HepG2 (cell line): ENCODE measurements around the gene MECR. TPM values are rescaled to one million over a fixed set of nuclear protein-coding genes. Genes with fewer than 3 reads are reported as not detected.

Experiments
- AHR ChIP-seq: IDR thresholded peaks from 2 replicates; pipeline ENCODE4 v1.6.1; 2018; ENCODE audit warnings: missing genetic modification reagents, missing compliant biosample characterization
- CHD2 ChIP-seq: IDR thresholded peaks from 2 replicates; pipeline ENCODE4 v1.6.1; 2011; ENCODE audit warnings: low read depth, low read length, improper control_type of control experiment
- HES4 ChIP-seq: sonication (generic); formaldehyde crosslinking; IDR thresholded peaks from 2 replicates; pipeline ENCODE4 v1.9.0; 2021; ENCODE audit warnings: mild to moderate bottlenecking, missing genetic modification reagents, borderline replicate concordance
- HMG20B ChIP-seq: conservative IDR thresholded peaks from 2 replicates; pipeline ENCODE4 v1.6.1; 2016; ENCODE audit warnings: missing genetic modification reagents, missing compliant biosample characterization
- SP2 ChIP-seq: sonication (generic); formaldehyde crosslinking; IDR thresholded peaks from 2 replicates; pipeline ENCODE4 v1.5.1; 2020; ENCODE audit warnings: mild to moderate bottlenecking, missing genetic modification reagents
- SSRP1 ChIP-seq: IDR thresholded peaks from 2 replicates; pipeline ENCODE4 v1.6.1; 2016; ENCODE audit warnings: control low read depth
- ZNF333 ChIP-seq: sonication (generic); formaldehyde crosslinking; IDR thresholded peaks from 2 replicates; pipeline ENCODE4 v1.4.0; 2020; ENCODE audit warnings: mild to moderate bottlenecking, missing genetic modification reagents, borderline replicate concordance
- ZNF550 ChIP-seq: sonication (generic); formaldehyde crosslinking; IDR thresholded peaks from 2 replicates; pipeline ENCODE4 v1.4.0; 2020; ENCODE audit warnings: mild to moderate bottlenecking, missing genetic modification reagents, borderline replicate concordance
- ZNF652 ChIP-seq: IDR thresholded peaks from 2 replicates; pipeline ENCODE4 v1.6.1; 2016; ENCODE audit warnings: low read depth, borderline replicate concordance
- polyA plus RNA-seq, 8 experiments: library from polyadenylated mRNA; depleted of rRNA in 3 of 8; stranded (reverse) in 7 of 8; unstranded in 1 of 8; fragments of >200 nt; fragmentation: Illumina TruSeq in 4 of 8; extraction: Trizol in 4 of 8; gene quantifications; 2 replicates each; pipeline versions ENCODE4 v1.2.1 to v1.2.3, GENCODE V29; 2011 to 2016; ENCODE audit warnings: low read depth in 4 of 8, missing spikeins in 1 of 8, mixed read lengths in 1 of 8; ENCODE audit not compliant: insufficient read depth in 1 of 8
- total RNA-seq, 5 experiments: library from RNA; depleted of rRNA; stranded (reverse); fragments of >200 nt; fragmentation: Illumina TruSeq; extraction: Trizol; gene quantifications; 2 replicates each; pipeline ENCODE4 v1.2.3, GENCODE V29; 2016; ENCODE audit warnings: low read depth in 1 of 5
- TF ChIP-seq, protein P1 (sequence below): IDR thresholded peaks from 2 replicates; pipeline ENCODE4 v1.6.1; 2016
- TF ChIP-seq, protein P2 (sequence below): sonication (generic); formaldehyde crosslinking; IDR thresholded peaks from 2 replicates; pipeline ENCODE4 v1.4.0; 2020; ENCODE audit warnings: missing genetic modification reagents
- TF ChIP-seq, protein P3 (sequence below): sonication (generic); formaldehyde crosslinking; IDR thresholded peaks from 2 replicates; pipeline ENCODE4 v1.8.0; 2023; ENCODE audit warnings: mild to moderate bottlenecking, missing genetic modification reagents
- TF ChIP-seq, protein P4 (sequence below): IDR thresholded peaks from 2 replicates; pipeline ENCODE4 v1.6.1; 2012; ENCODE audit warnings: low read depth, low read length, improper control_type of control experiment
- TF ChIP-seq, protein P5 (sequence below): sonication (generic); formaldehyde crosslinking; IDR thresholded peaks from 2 replicates; pipeline ENCODE4 v1.4.0; 2020; ENCODE audit warnings: missing genetic modification reagents
- TF ChIP-seq, protein P6 (sequence below): sonication (generic); formaldehyde crosslinking; IDR thresholded peaks from 2 replicates; pipeline ENCODE4 v1.4.0; 2020; ENCODE audit warnings: missing genetic modification reagents

MECR gene
- total and polyA plus RNA-seq, 2 of the 13 experiments (the other 11 are each of a cell fraction or from before 2014, with no cell fraction given) = 18.8 to 24.9 TPM

DNA sequence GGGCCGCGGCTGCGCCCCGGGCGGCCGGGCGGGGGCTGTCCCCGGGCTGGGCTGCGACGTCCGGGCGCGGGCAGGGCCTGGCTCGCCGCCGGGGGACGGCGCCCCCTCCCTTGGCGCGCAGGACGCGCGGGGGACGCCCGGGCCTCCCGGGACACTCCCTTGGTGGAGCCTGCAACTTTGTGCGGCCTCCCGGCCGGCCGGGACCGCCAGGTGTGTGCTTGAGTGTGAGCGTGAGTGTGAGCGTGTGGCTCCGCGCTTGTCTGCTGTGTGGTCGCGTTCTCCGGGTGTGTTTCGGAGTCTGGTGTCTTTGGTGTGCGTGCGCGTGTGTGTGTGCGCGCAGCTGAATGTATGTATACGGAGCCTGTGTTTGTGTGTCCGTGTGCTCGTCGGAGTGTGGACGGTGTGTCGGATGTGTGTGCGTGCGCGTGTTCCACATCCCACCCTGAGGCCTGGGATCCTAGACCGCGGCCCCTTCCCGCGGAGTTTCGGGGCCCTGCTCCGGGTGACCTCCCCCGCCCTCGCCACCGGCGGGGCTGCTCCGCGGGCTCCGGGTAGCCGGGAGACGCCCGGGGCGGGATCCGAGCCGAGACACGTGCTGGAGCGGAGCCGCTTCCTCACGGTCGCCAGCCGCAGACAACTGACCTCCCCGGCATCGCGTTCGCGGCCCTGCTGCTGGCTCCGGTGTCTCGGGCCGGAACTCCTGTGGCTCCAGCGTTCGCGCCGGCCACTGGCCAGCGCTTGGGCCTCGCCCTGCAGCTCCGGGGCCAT is 7.3 kb upstream of the MECR start (continued):
- TF ChIP-seq CHD2 (no peak), SSRP1 (no peak), SP2 (CRISPR knock-in tag) (no peak), HES4 (peak; percentile 60; the same call in 1 of the 2 replicates), HMG20B (no peak), AHR (no peak), ZNF652 (no peak), ZNF333 (CRISPR knock-in tag) (no peak; the same call in 1 of the 2 replicates), ZNF550 (CRISPR knock-in tag) (no peak)
- TF ChIP-seq, protein P1, sequence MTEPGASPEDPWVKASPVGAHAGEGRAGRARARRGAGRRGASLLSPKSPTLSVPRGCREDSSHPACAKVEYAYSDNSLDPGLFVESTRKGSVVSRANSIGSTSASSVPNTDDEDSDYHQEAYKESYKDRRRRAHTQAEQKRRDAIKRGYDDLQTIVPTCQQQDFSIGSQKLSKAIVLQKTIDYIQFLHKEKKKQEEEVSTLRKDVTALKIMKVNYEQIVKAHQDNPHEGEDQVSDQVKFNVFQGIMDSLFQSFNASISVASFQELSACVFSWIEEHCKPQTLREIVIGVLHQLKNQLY = no peak
- TF ChIP-seq, protein P2, sequence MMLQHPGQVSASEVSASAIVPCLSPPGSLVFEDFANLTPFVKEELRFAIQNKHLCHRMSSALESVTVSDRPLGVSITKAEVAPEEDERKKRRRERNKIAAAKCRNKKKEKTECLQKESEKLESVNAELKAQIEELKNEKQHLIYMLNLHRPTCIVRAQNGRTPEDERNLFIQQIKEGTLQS = 0 out of 2 replicates have a peak, but pooled peaks have one; percentile 36
- TF ChIP-seq, protein P3, sequence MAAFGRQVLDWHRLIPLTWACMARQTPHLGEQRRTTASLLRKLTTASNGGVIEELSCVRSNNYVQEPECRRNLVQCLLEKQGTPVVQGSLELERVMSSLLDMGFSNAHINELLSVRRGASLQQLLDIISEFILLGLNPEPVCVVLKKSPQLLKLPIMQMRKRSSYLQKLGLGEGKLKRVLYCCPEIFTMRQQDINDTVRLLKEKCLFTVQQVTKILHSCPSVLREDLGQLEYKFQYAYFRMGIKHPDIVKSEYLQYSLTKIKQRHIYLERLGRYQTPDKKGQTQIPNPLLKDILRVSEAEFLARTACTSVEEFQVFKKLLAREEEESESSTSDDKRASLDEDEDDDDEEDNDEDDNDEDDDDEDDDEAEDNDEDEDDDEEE (CRISPR knock-in tag) = 0 out of 2 replicates have a peak, but pooled peaks have one; percentile 42
- TF ChIP-seq, protein P4, sequence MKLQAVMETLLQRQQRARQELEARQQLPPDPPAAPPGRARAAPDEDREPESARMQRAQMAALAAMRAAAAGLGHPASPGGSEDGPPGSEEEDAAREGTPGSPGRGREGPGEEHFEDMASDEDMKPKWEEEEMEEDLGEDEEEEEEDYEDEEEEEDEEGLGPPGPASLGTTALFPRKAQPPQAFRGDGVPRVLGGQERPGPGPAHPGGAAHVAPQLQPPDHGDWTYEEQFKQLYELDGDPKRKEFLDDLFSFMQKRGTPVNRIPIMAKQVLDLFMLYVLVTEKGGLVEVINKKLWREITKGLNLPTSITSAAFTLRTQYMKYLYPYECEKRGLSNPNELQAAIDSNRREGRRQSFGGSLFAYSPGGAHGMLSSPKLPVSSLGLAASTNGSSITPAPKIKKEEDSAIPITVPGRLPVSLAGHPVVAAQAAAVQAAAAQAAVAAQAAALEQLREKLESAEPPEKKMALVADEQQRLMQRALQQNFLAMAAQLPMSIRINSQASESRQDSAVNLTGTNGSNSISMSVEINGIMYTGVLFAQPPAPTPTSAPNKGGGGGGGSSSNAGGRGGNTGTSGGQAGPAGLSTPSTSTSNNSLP = no peak
- TF ChIP-seq, protein P5, sequence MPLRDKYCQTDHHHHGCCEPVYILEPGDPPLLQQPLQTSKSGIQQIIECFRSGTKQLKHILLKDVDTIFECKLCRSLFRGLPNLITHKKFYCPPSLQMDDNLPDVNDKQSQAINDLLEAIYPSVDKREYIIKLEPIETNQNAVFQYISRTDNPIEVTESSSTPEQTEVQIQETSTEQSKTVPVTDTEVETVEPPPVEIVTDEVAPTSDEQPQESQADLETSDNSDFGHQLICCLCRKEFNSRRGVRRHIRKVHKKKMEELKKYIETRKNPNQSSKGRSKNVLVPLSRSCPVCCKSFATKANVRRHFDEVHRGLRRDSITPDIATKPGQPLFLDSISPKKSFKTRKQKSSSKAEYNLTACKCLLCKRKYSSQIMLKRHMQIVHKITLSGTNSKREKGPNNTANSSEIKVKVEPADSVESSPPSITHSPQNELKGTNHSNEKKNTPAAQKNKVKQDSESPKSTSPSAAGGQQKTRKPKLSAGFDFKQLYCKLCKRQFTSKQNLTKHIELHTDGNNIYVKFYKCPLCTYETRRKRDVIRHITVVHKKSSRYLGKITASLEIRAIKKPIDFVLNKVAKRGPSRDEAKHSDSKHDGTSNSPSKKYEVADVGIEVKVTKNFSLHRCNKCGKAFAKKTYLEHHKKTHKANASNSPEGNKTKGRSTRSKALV (CRISPR knock-in tag) = peak; percentile 65; the same call in 1 of the 2 replicates
- TF ChIP-seq, protein P6, sequence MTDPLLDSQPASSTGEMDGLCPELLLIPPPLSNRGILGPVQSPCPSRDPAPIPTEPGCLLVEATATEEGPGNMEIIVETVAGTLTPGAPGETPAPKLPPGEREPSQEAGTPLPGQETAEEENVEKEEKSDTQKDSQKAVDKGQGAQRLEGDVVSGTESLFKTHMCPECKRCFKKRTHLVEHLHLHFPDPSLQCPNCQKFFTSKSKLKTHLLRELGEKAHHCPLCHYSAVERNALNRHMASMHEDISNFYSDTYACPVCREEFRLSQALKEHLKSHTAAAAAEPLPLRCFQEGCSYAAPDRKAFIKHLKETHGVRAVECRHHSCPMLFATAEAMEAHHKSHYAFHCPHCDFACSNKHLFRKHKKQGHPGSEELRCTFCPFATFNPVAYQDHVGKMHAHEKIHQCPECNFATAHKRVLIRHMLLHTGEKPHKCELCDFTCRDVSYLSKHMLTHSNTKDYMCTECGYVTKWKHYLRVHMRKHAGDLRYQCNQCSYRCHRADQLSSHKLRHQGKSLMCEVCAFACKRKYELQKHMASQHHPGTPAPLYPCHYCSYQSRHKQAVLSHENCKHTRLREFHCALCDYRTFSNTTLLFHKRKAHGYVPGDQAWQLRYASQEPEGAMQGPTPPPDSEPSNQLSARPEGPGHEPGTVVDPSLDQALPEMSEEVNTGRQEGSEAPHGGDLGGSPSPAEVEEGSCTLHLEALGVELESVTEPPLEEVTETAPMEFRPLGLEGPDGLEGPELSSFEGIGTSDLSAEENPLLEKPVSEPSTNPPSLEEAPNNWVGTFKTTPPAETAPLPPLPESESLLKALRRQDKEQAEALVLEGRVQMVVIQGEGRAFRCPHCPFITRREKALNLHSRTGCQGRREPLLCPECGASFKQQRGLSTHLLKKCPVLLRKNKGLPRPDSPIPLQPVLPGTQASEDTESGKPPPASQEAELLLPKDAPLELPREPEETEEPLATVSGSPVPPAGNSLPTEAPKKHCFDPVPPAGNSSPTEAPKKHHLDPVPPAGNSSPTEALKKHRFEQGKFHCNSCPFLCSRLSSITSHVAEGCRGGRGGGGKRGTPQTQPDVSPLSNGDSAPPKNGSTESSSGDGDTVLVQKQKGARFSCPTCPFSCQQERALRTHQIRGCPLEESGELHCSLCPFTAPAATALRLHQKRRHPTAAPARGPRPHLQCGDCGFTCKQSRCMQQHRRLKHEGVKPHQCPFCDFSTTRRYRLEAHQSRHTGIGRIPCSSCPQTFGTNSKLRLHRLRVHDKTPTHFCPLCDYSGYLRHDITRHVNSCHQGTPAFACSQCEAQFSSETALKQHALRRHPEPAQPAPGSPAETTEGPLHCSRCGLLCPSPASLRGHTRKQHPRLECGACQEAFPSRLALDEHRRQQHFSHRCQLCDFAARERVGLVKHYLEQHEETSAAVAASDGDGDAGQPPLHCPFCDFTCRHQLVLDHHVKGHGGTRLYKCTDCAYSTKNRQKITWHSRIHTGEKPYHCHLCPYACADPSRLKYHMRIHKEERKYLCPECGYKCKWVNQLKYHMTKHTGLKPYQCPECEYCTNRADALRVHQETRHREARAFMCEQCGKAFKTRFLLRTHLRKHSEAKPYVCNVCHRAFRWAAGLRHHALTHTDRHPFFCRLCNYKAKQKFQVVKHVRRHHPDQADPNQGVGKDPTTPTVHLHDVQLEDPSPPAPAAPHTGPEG (CRISPR knock-in tag) = peak; percentile 8; the same call in 1 of the 2 replicates
